ENCODE measurements around the gene LRRC7. TPM values are rescaled to one million over a fixed set of nuclear protein-coding genes. Genes with fewer than 3 reads are reported as not detected.

Gene LRRC7
- total and polyA plus RNA-seq, 2 donors (not counting 1 experiment from before 2014, with no cell fraction given), result 0.03 TPM; not detected in 1

DNA sequence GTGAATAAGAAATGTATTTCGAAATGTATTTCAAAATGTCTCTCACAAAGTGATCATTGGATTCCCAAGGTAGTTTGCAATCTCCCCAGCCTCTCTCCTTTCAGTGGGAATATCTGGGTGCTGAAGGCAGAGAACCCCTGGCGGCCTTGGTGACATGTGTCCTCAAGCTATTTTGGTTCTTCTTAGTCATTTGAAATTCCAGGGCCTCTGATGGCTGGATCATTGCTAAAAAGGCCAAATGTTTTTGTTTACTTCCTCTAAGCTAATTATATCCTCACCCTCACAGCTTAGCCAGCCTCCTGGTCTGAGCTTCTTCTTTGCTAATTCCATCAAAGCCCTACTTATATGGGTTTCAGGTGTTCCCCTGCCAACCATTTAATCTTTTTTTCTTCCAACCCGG, 566.4 kb downstream of the LRRC7 start:
- H2AFZ ChIP-seq (ENCODE audit: low read length), result no peak overlapping the region
- H3K9me3 ChIP-seq (ENCODE audit: control insufficient read depth, insufficient read depth, low read depth, low read length), result no peaks in the 10 kb centered on the region
- TF ChIP-seq, protein P1, sequence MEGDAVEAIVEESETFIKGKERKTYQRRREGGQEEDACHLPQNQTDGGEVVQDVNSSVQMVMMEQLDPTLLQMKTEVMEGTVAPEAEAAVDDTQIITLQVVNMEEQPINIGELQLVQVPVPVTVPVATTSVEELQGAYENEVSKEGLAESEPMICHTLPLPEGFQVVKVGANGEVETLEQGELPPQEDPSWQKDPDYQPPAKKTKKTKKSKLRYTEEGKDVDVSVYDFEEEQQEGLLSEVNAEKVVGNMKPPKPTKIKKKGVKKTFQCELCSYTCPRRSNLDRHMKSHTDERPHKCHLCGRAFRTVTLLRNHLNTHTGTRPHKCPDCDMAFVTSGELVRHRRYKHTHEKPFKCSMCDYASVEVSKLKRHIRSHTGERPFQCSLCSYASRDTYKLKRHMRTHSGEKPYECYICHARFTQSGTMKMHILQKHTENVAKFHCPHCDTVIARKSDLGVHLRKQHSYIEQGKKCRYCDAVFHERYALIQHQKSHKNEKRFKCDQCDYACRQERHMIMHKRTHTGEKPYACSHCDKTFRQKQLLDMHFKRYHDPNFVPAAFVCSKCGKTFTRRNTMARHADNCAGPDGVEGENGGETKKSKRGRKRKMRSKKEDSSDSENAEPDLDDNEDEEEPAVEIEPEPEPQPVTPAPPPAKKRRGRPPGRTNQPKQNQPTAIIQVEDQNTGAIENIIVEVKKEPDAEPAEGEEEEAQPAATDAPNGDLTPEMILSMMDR (conservative IDR thresholded peaks at IDR 0.05 in 1 of 2, IDR thresholded peaks at IDR 0.05 in 1 of 2; ENCODE audit: low read depth in 1 of 2, low read length in 2 of 2), result no peak
- no peak for TF ChIP-seq EZH2 (IDR thresholded peaks at IDR 0.05; ENCODE audit: low read length, missing control alignments)
- no peak overlapping the region for H3K4me2 ChIP-seq (ENCODE audit: extremely low read depth, insufficient read depth, low read length)
- H3K4me1 ChIP-seq (ENCODE audit: control insufficient read depth, extremely low read depth, insufficient read depth, low read length), result peaks cover 3% of the 10 kb centered on the region
- DNase-seq (ENCODE audit: low read depth in 2 of 2), result no peak
- H3K36me3 ChIP-seq (ENCODE audit: control insufficient read depth, insufficient read depth, low read length), result no peaks in the 10 kb centered on the region
- no peak overlapping the region for H3K4me3 ChIP-seq (replicated peaks in 1 of 4; ENCODE audit: control extremely low read depth in 1 of 4, insufficient read depth in 1 of 4, low read depth in 3 of 4, low read length in 4 of 4)
- no peaks in the 10 kb centered on the region for H4K20me1 ChIP-seq (ENCODE audit: control insufficient read depth, extremely low read depth, insufficient read depth, low read length)
- H3K9ac ChIP-seq (ENCODE audit: insufficient read depth, low read length), result no peak overlapping the region
- H3K79me2 ChIP-seq (ENCODE audit: control insufficient read depth, insufficient read depth, low read length), result no peaks in the 10 kb centered on the region
- H3K27me3 ChIP-seq (ENCODE audit: control insufficient read depth, insufficient read depth, low read length), result no peaks in the 10 kb centered on the region
- H3K27ac ChIP-seq (ENCODE audit: insufficient read depth, low read length), result no peak overlapping the region

DNA sequence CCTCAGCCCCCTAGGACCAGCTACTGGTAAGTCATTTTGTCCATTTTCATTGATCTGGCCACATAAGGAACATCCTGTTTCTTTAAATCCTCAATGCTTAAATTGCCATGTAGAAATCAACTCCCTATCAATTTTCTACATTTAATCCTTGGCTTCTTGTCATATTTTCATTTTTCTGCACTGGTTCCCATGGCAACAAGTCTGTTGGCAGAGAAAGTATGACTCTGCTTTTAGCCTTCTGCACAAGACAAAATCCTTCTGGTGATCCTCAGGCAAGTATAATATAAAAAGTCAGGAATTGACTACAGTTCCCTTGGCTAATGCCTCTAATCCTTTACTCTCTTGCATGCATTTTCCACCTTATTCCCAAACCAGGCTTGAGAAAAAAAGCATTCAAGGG, 572.6 kb downstream of the LRRC7 start:
- Histone ChIP-seq H3K27me3 (ENCODE audit: control insufficient read depth, insufficient read depth, low read length) (no peaks in the 10 kb centered on the region), H3K4me2 (ENCODE audit: extremely low read depth, insufficient read depth, low read length) (peak overlapping the region; percentile 15), H3K27ac (ENCODE audit: insufficient read depth, low read length) (peak overlapping the region; percentile 47), H3K79me2 (ENCODE audit: control insufficient read depth, insufficient read depth, low read length) (no peaks in the 10 kb centered on the region), H4K20me1 (ENCODE audit: control insufficient read depth, extremely low read depth, insufficient read depth, low read length) (no peaks in the 10 kb centered on the region), H3K9ac (ENCODE audit: insufficient read depth, low read length) (no peak overlapping the region), H3K9me3 (ENCODE audit: control insufficient read depth, insufficient read depth, low read depth, low read length) (no peaks in the 10 kb centered on the region), H2AFZ (ENCODE audit: low read length) (no peak overlapping the region), H3K4me3 (replicated peaks in 1 of 4; ENCODE audit: control extremely low read depth in 1 of 4, insufficient read depth in 1 of 4, low read depth in 3 of 4, low read length in 4 of 4) (no peak overlapping the region), H3K36me3 (ENCODE audit: control insufficient read depth, insufficient read depth, low read length) (no peaks in the 10 kb centered on the region), H3K4me1 (ENCODE audit: control insufficient read depth, extremely low read depth, insufficient read depth, low read length) (peaks cover 9% of the 10 kb centered on the region)
- TF ChIP-seq EZH2 (IDR thresholded peaks at IDR 0.05; ENCODE audit: low read length, missing control alignments), result no peak
- TF ChIP-seq, protein P1 (conservative IDR thresholded peaks at IDR 0.05 in 1 of 2, IDR thresholded peaks at IDR 0.05 in 1 of 2; ENCODE audit: low read depth in 1 of 2, low read length in 2 of 2), result no peak
- peak; percentile 59 to 92 for DNase-seq (ENCODE audit: low read depth in 2 of 2)

GRCh38 chr1:70140894-70141293, 573.2 kb downstream of the LRRC7 start:
- Histone ChIP-seq H3K4me1 (ENCODE audit: control insufficient read depth, extremely low read depth, insufficient read depth, low read length) (peaks cover 9% of the 10 kb centered on the region), H3K79me2 (ENCODE audit: control insufficient read depth, insufficient read depth, low read length) (no peaks in the 10 kb centered on the region), H3K9ac (ENCODE audit: insufficient read depth, low read length) (no peak overlapping the region), H4K20me1 (ENCODE audit: control insufficient read depth, extremely low read depth, insufficient read depth, low read length) (no peaks in the 10 kb centered on the region), H3K36me3 (ENCODE audit: control insufficient read depth, insufficient read depth, low read length) (no peaks in the 10 kb centered on the region), H3K27ac (ENCODE audit: insufficient read depth, low read length) (peak overlapping the region; percentile 47), H3K9me3 (ENCODE audit: control insufficient read depth, insufficient read depth, low read depth, low read length) (no peaks in the 10 kb centered on the region), H3K27me3 (ENCODE audit: control insufficient read depth, insufficient read depth, low read length) (no peaks in the 10 kb centered on the region), H3K4me2 (ENCODE audit: extremely low read depth, insufficient read depth, low read length) (no peak overlapping the region), H2AFZ (ENCODE audit: low read length) (no peak overlapping the region), H3K4me3 (replicated peaks in 1 of 4; ENCODE audit: control extremely low read depth in 1 of 4, insufficient read depth in 1 of 4, low read depth in 3 of 4, low read length in 4 of 4) (no peak overlapping the region)
- peak in 1 of 2 donors; percentile 49 for DNase-seq (ENCODE audit: low read depth in 2 of 2)
- TF ChIP-seq, protein P1 (conservative IDR thresholded peaks at IDR 0.05 in 1 of 2, IDR thresholded peaks at IDR 0.05 in 1 of 2; ENCODE audit: low read depth in 1 of 2, low read length in 2 of 2), result no peak
- no peak for TF ChIP-seq EZH2 (IDR thresholded peaks at IDR 0.05; ENCODE audit: low read length, missing control alignments)

Data from fibroblast of lung (primary cell).